T-cell (primary cell): ENCODE data around the gene CDC16. TPM values are rescaled to one million over a fixed set of nuclear protein-coding genes. Genes with fewer than 3 reads are reported as not detected.

Experiments
- ATAC-seq, 4 experiments: fragments of 200-7000 bp in 3 of 4; fragments of 150-1000 bp in 1 of 4; cut with Tn5 transposase; replicated peaks in 1 of 4; 1 replicate in 3 of 4; 2 replicates in 1 of 4; pipeline ENCODE4 v1.10.0; 2021; ENCODE audit warnings: moderate library complexity in 3 of 4, mild to moderate bottlenecking in 2 of 4, moderate number of reproducible peaks in 1 of 4
- CTCF ChIA-PET, 2 donors: fragments of 300-600 bp; sonication (Branson Sonifier 250); formaldehyde crosslinking; loops; one replicate each; lab custom pipeline; 2022; ENCODE audit warnings: antibody characterized with exemption in 2 of 2; lab: Charles Lee
- POLR2A ChIA-PET, 2 donors: fragments of 300-600 bp; sonication (Branson Sonifier 250); formaldehyde crosslinking; loops; one replicate each; lab custom pipeline; 2022; ENCODE audit warnings: antibody characterized with exemption in 2 of 2; lab: Charles Lee
- DNase-seq, 35 experiments: peaks; one replicate each; pipeline versions ENCODE4 v3.0.0 to v3.0.0-alpha.2; 2013 to 2023
- H3K27ac ChIP-seq: one replicate; pipeline ENCODE4 v1.5.1; 2013; ENCODE audit warnings: low read length
- H3K27me3 ChIP-seq, 2 experiments: replicated peaks in 1 of 2; 1 replicate in 1 of 2; 2 replicates in 1 of 2; pipeline versions ENCODE4 v1.6.1 to v1.7.0; 2013; ENCODE audit warnings: low read length in 1 of 2, mixed read lengths in 1 of 2; ENCODE audit not compliant: control insufficient read depth in 2 of 2, insufficient read depth in 2 of 2; ENCODE audit errors: extremely low read depth in 1 of 2
- H3K36me3 ChIP-seq, 2 donors: 1 replicate in 1 of 2; 2 replicates in 1 of 2; pipeline versions ENCODE4 v1.6.1 to v1.7.0; 2013; ENCODE audit warnings: low read length in 1 of 2; ENCODE audit not compliant: control insufficient read depth in 2 of 2, insufficient read depth in 1 of 2; ENCODE audit errors: extremely low read depth in 1 of 2
- H3K4me1 ChIP-seq, 2 experiments: 1 replicate in 1 of 2; 2 replicates in 1 of 2; pipeline versions ENCODE4 v1.6.1 to v1.7.0; 2013; ENCODE audit warnings: low read length in 2 of 2, mixed read lengths in 1 of 2; ENCODE audit not compliant: insufficient read depth in 2 of 2, control insufficient read depth in 1 of 2; ENCODE audit errors: extremely low read depth in 1 of 2
- H3K4me3 ChIP-seq, 2 donors: 1 replicate in 1 of 2; 2 replicates in 1 of 2; pipeline versions ENCODE4 v1.5.1 to v1.7.0; 2013; ENCODE audit warnings: mild to moderate bottlenecking in 2 of 2, low read length in 1 of 2, moderate library complexity in 1 of 2; ENCODE audit not compliant: control insufficient read depth in 1 of 2; ENCODE audit errors: extremely low read depth in 1 of 2
- H3K9me3 ChIP-seq: 2 replicates; pipeline ENCODE4 v1.7.0; 2013
- H3K27ac Mint-ChIP-seq, 2 donors: one replicate each; pipeline ENCODE4 v1.8.0; 2020 to 2021; ENCODE audit warnings: mild to moderate bottlenecking in 2 of 2, mixed read lengths in 2 of 2
- H3K27me3 Mint-ChIP-seq, 2 donors: one replicate each; pipeline ENCODE4 v1.8.0; 2021 to 2022; ENCODE audit warnings: mixed read lengths in 2 of 2
- H3K36me3 Mint-ChIP-seq: one replicate; pipeline ENCODE4 v1.8.0; 2021; ENCODE audit warnings: mixed read lengths
- H3K4me1 Mint-ChIP-seq, 3 donors: one replicate each; pipeline ENCODE4 v1.8.0; 2020 to 2022; ENCODE audit warnings: mixed read lengths in 3 of 3, mild to moderate bottlenecking in 1 of 3
- H3K4me3 Mint-ChIP-seq, 3 donors: one replicate each; pipeline ENCODE4 v1.8.0; 2020 to 2022; ENCODE audit warnings: mild to moderate bottlenecking in 3 of 3, mixed read lengths in 3 of 3, moderate library complexity in 3 of 3
- H3K9me3 Mint-ChIP-seq, 3 donors: one replicate each; pipeline ENCODE4 v1.8.0; 2020 to 2022; ENCODE audit warnings: mixed read lengths in 3 of 3
- WGBS: methylation state at CpG from one replicate; pipeline ENCODE4 v1.1.5; 2013; ENCODE audit warnings: missing lambda C conversion rate; ENCODE audit not compliant: insufficient coverage; 5-methylcytosine and 5-hydroxymethylcytosine counted together
- total RNA-seq, 35 experiments: library from RNA in 6 of 35; stranded (reverse) in 6 of 35; fragments of 120-200 nt in 1 of 35; gene quantifications; one replicate each; pipeline versions ENCODE4 v1.2.1 to v1.2.4 and lab custom pipeline; 2013 to 2026

Gene CDC16
- total RNA-seq, 5 donors from 2014 or later (not counting 1 experiment from before 2014, with no cell fraction given), result 61.5 to 97.8 (median 78.8) TPM

- Histone ChIP-seq H3K27me3 (no peaks in the 10 kb centered on the region), H3K9me3 (no peaks in the 10 kb centered on the region), H3K36me3 (peaks cover 0 to 5% of the 10 kb centered on the region in 2 donors), H3K4me3 (no peak overlapping the region), H3K4me1 (peaks cover 15% of the 10 kb centered on the region in 2 experiments), H3K27ac (no peak overlapping the region)
- Mint-ChIP-seq H3K27ac (no peak overlapping the region), H3K4me3 (no peak overlapping the region), H3K36me3 (peaks cover 5% of the 10 kb centered on the region), H3K9me3 (no peaks in the 10 kb centered on the region), H3K4me1 (peaks cover 23 to 26% (median 24%) of the 10 kb centered on the region in 3 donors), H3K27me3 (no peaks in the 10 kb centered on the region)
- ChIA-PET CTCF (no interaction called here), POLR2A (interaction anchor here in 1 of 2 donors (0.8 kb wide), 1 partner anchor 8 kb away, joined by 3 read pairs; no protein-coding TSS in a partner anchor)
- ATAC-seq (no peak), DNase-seq (no peak)
These were observed 76.7 kb downstream of the CDC16 start for GRCh38 chr13:114311387-114311786.

GRCh38 chr13:114311908-114312307, 77.2 kb downstream of the CDC16 start:
- no peak for DNase-seq
- ChIA-PET POLR2A (no interaction called here), CTCF (interaction anchor here in 1 of 2 donors (0.5 to 0.6 kb wide), 2 partner anchors 18 to 46 kb away, joined by 3 to 7 read pairs; no protein-coding TSS in a partner anchor)
- peaks cover 15% of the 10 kb centered on the region in 2 experiments for H3K4me1 ChIP-seq
- H3K36me3 ChIP-seq, result peaks cover 0 to 2% of the 10 kb centered on the region in 2 donors
- H3K27me3 Mint-ChIP-seq, result no peaks in the 10 kb centered on the region
- no peak overlapping the region for H3K4me3 Mint-ChIP-seq
- peaks cover 3% of the 10 kb centered on the region for H3K36me3 Mint-ChIP-seq
- no peak overlapping the region for H3K27ac Mint-ChIP-seq
- no peak overlapping the region for H3K27ac ChIP-seq
- no peak overlapping the region for H3K4me3 ChIP-seq
- H3K27me3 ChIP-seq, result no peaks in the 10 kb centered on the region
- WGBS, result no CpG with 5 or more reads among the region's 2 CpGs
- no peak for ATAC-seq
- H3K9me3 ChIP-seq, result no peaks in the 10 kb centered on the region
- no peaks in the 10 kb centered on the region for H3K9me3 Mint-ChIP-seq
- H3K4me1 Mint-ChIP-seq, result peaks cover 26 to 27% (median 27%) of the 10 kb centered on the region in 3 donors

GRCh38 chr13:114313061-114313860, 78.6 kb downstream of the CDC16 start:
- H3K27me3 Mint-ChIP-seq, result no peaks in the 10 kb centered on the region
- peaks cover 36% of the 10 kb centered on the region in 3 donors for H3K4me1 Mint-ChIP-seq
- no peaks in the 10 kb centered on the region for H3K9me3 Mint-ChIP-seq
- no peak for ATAC-seq
- CTCF ChIA-PET, result no interaction called here
- H3K4me3 Mint-ChIP-seq, result peak overlapping the region; percentile 85 to 87 (median 86)
- H3K4me3 ChIP-seq, result peak overlapping the region; percentile 62 to 66
- no peaks in the 10 kb centered on the region for H3K27me3 ChIP-seq
- no CpG with 5 or more reads among the region's 17 CpGs for WGBS
- POLR2A ChIA-PET, result no interaction called here
- no peaks in the 10 kb centered on the region for H3K9me3 ChIP-seq
- peak overlapping the region; percentile 90 to 95 for H3K27ac Mint-ChIP-seq
- peak in 3 of 35 experiments; percentile 4 to 19 (median 13) for DNase-seq
- no peaks in the 10 kb centered on the region for H3K36me3 ChIP-seq
- peaks cover 15 to 20% of the 10 kb centered on the region in 2 experiments for H3K4me1 ChIP-seq
- H3K36me3 Mint-ChIP-seq, result no peaks in the 10 kb centered on the region
- peak overlapping the region; percentile 78 for H3K27ac ChIP-seq

GRCh38 chr13:114314074-114314912, 79.6 kb downstream of the CDC16 start, which contains the start of gene CHAMP1:
TSS of gene CHAMP1 (plus strand) at chr13:114314503. CDS start at chr13:114323843, 9,340 bp downstream.
- Histone ChIP-seq H3K27me3 (no peaks in the 10 kb centered on the region), H3K9me3 (no peaks in the 10 kb centered on the region), H3K4me1 (peaks cover 15 to 22% of the 10 kb centered on the region in 2 experiments), H3K4me3 (peak within 1 kb of the TSS; percentile 62 to 66), H3K36me3 (no peaks in the 10 kb centered on the region), H3K27ac (peak within 1 kb of the TSS; percentile 78)
- Mint-ChIP-seq H3K27me3 (no peaks in the 10 kb centered on the region), H3K9me3 (no peaks in the 10 kb centered on the region), H3K36me3 (no peaks in the 10 kb centered on the region), H3K27ac (peak within 1 kb of the TSS; percentile 90 to 95), H3K4me1 (peaks cover 46 to 47% (median 46%) of the 10 kb centered on the region in 3 donors), H3K4me3 (peak within 1 kb of the TSS; percentile 85 to 87 (median 86))
- DNase-seq (peak; percentile 76 to 94 (median 83)), ATAC-seq (peak; percentile 92 to 94 (median 93))
- CTCF ChIA-PET, result no interaction called here
- POLR2A ChIA-PET, result no interaction called here
- WGBS, result under 1% methylated on average over 104 of the region's 107 CpGs

- CTCF ChIA-PET, result no interaction called here
- Mint-ChIP-seq H3K4me1 (peaks cover 54 to 56% (median 55%) of the 10 kb centered on the region in 3 donors), H3K27me3 (no peaks in the 10 kb centered on the region), H3K36me3 (peaks cover 5% of the 10 kb centered on the region), H3K9me3 (no peaks in the 10 kb centered on the region), H3K27ac (peak overlapping the region; percentile 72 to 74), H3K4me3 (peak overlapping the region; percentile 75 to 86 (median 84))
- Histone ChIP-seq H3K9me3 (no peaks in the 10 kb centered on the region), H3K27me3 (no peaks in the 10 kb centered on the region), H3K36me3 (peaks cover 0 to 4% of the 10 kb centered on the region in 2 donors), H3K4me3 (peak overlapping the region; percentile 62 to 66), H3K27ac (peak overlapping the region; percentile 66), H3K4me1 (peaks cover 17 to 22% of the 10 kb centered on the region in 2 experiments)
- peak in 2 of 35 experiments; percentile 4 to 51 for DNase-seq
- 0% methylated on average over 1 of the region's 7 CpGs for WGBS
- peak in 1 of 4 experiments; percentile 24 for ATAC-seq
- POLR2A ChIA-PET, result no interaction called here
These were observed 80.5 kb downstream of the CDC16 start for GRCh38 chr13:114315074-114315785.
